C4-2B (cell line): ENCODE measurements around the gene HPCAL4.

Experiments
- CTCF ChIP-seq: fragments of 450-650 bp; conservative IDR thresholded peaks from 2 replicates; pipeline ENCODE4 v1.5.1; 2017; ENCODE audit warnings: mild to moderate bottlenecking
- ZFX ChIP-seq: fragments of 450-650 bp; IDR thresholded peaks from 2 replicates; pipeline ENCODE4 v1.6.1; 2017

DNA sequence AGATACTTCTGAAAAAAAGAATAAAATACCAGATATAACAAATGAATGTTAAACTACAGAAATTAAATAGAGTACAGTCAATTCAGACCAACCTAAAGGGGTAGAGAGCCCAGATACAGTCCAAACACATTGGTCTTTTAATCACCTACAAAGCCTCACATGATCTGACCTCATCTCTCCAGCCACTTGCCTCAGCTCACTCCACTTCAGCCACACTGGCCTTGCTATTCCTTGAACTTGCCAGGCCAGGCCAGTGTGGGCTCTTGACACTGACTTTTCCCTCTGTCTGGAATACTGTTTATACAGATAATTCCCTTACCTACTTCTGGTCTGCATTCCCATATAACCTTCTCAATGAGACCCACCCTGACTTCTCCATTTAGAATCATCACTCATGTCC, 30.4 kb upstream of the HPCAL4 start:
- TF ChIP-seq CTCF = no peak
- no peak for TF ChIP-seq ZFX
